Bone marrow (tissue), 2 donors: Measurements from ENCODE around the gene AIDA.
"Not testable (repeated sequence)": the region's sequence is repeated elsewhere in the genome, so short reads cannot be mapped to it uniquely, and the experiment has no call there.

Experiments
- DNase-seq, 2 donors: peaks; one replicate each; lab custom pipeline; 2025; lab: John Stamatoyannopoulos, UW

Gene AIDA

GRCh38 chr1:222711319-222712252, 705 bp downstream of the AIDA start:
- DNase-seq = peak; percentile 43 to 47

DNA sequence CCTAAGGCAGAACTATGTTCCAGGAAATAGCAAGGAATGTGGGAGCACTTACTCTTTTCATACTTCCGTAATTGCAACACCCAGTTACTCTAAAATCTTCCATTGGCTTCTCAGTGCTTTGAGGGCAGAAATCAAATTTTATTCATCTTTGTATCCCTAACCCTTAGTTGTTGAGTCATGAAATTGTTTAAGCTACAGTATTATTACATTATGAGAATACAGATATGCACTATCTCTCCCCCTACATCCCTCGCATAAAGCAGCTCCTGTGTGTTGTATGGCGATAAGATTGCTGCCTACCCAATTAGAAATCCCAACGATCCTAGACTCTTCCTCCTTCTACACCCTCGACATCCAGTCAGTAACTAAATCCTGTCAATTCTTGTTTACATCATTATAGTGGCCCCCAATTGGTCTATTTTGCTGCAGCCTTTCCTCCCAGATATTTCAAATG, 2.6 kb downstream of the AIDA start:
- DNase-seq = no peak

DNA sequence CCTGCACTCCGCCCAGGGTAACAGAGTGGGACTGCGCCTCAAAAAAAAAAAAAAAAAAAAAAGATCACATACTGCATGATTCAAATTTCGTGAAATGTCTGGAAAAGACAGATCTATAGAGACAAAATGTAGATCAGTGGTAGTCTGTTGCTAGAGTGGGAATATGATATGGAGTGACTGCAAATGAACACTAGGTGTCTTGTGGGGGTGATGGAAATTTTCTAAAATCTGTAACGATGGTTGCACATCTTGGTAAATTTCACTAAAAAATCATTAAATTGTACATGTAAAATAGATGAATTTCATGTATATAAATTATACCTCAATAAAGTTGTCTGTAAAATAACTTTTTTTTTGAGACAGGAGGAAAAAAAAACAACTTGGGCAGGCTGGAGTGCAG, 5.5 kb downstream of the AIDA start:
- no peak for DNase-seq

- DNase-seq = no peak
Measured at GRCh38 chr1:222704260-222704659, 8.0 kb downstream of the AIDA start.

DNA sequence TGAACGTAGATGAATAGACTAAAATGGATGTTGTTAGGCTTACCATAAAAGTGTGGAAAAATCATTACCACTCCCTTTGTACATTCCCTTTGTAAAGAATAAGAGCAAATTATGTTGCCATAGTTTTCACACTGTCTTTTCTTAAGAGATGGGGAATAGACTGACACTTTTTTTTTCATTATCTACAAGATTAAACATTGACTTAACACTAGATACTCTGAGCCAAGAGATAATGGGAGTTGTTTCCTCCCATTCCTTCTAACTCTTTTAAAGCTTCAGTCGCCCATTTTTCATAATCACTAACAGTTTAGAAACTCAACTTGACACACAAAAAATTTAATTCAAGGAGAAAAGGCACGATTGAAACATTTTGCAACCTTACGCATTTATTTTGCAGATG, 10.1 kb downstream of the AIDA start:
- no peak for DNase-seq

DNA sequence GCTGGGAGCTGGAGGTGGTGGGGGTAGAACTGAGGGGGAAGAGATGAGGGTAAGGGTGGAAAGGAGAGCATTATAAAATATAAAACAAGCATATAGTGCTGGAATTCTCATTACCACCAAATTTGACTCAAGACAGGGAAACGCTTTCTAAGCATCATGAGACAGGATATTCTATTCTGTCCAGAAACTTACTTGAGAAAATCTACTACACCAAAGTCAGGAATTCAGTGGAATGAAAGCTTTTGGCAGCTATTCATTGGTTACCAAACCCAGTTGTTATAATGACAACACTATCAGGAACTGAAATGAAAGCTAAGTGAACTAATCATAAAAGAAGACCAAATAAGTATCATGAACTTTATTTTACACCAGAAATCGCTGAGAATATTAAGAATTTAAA, 14.5 kb downstream of the AIDA start:
- no peak for DNase-seq

GRCh38 chr1:222697203-222697602, 15.1 kb downstream of the AIDA start:
- no peak for DNase-seq

- no peak for DNase-seq
Measured at GRCh38 chr1:222696741-222697140, 15.6 kb downstream of the AIDA start.

- no peak for DNase-seq
Measured at GRCh38 chr1:222694927-222695326, 17.4 kb downstream of the AIDA start.

GRCh38 chr1:222691016-222691415, 21.3 kb downstream of the AIDA start:
- no peak for DNase-seq

DNA sequence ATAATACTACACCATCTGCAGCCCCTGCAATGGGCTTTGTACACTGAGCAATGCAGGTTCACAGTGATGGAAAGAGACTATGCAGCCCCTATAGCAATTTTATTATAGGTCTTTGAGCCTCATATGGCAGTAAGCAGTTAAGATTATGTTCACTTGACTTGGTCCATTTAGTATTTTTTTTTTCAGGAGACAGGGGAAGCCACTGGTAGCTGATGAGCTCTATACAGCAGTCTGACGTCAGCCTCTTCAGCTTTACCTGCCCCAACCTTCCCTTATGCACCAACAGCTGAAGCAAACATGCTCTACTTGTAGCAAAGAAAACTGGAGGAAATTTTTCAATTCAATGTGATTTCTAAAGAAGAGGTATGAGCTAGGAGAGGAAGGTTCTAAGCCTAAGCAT, 32.2 kb downstream of the AIDA start:
- no peak for DNase-seq

DNA sequence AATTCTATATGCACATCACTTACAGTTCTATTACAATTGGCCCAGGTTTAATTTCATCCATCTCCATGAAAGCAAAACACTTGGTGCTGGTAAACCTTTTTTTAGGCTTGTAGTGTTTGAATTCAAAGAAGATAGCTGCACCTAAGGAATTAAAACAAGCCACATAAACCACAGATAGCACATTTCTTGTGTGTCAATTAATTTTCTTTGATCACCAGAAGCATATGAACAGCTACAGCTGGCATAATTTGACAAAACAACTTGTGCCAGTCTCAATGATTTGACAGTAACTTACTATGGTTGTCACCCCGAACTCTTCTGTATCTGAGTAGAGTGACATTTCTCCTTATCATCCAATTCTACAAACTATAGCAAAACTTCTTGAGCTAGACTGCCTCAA, 42.2 kb downstream of the AIDA start:
- DNase-seq = no peak

GRCh38 chr1:222669107-222669506, 43.2 kb downstream of the AIDA start:
- DNase-seq = not testable (repeated sequence)

DNA sequence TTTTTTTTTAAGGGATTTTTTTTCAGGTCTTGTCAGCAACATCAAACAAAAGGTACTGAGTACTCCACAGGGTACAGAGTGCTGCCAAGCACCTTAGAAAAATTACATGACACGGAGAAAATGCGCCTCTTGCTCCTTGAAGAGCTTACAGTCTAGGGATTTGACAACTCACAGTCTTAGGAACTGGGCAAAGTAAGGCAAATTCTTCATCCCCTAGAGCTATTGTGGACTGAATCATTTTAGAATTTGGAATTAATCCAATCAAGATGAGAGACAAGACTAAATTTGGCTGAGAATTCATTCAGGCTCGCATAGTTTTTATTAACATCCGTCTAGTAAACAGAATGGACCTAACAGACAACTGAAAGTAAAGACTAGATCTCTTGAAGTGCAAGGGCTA, 44.1 kb downstream of the AIDA start:
- DNase-seq = not testable (repeated sequence)

- no peak for DNase-seq
Measured at GRCh38 chr1:222665964-222666363, 46.3 kb downstream of the AIDA start.

DNA sequence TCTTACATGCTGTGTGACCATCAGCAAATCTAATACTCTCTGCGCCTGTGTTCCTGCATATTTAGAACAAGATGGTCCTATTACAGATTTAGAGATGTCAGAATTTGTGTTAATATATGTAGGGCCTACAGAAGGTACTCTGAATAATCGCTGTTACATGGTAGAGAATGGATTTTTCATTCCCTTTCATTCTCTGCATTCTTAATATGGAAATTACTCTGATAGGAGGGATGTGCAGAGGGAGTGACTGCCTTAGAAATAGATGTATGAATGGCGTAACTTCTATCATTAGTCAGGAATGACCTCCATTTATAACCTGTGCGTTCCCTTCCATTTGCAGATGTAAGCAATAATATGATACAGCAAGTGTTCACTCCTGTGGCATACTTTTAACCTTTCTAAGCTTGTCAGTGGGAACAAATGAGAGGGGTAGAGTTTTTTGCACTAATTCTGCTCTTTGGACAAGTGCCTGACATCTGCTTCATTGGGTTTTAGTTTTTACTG, 48.8 kb downstream of the AIDA start:
- no peak for DNase-seq

DNA sequence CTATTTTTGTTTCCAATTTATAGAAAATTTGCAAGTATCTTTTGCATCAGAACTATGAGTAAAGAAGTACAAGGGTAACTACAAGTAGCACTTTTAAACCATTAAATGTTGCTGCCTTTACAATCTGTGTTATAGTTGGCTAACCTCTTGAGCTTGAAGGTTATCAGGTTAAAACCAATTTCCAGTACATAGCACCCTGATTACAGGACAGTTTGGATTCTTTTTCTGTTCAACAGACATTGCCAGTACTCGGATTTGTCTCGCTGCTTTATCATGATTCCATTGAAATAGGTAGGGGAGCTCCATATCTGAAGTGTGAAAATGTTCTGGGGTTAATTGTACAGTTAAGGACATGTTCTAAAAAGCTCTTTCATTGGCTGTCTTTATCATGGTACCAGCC, 54.4 kb downstream of the AIDA start:
- no peak for DNase-seq

- DNase-seq = no peak
Measured at GRCh38 chr1:222656391-222657155, 55.7 kb downstream of the AIDA start.

- peak in 1 of 2 donors; percentile 93 for DNase-seq
Measured at GRCh38 chr1:222654849-222655248, 57.4 kb downstream of the AIDA start.

DNA sequence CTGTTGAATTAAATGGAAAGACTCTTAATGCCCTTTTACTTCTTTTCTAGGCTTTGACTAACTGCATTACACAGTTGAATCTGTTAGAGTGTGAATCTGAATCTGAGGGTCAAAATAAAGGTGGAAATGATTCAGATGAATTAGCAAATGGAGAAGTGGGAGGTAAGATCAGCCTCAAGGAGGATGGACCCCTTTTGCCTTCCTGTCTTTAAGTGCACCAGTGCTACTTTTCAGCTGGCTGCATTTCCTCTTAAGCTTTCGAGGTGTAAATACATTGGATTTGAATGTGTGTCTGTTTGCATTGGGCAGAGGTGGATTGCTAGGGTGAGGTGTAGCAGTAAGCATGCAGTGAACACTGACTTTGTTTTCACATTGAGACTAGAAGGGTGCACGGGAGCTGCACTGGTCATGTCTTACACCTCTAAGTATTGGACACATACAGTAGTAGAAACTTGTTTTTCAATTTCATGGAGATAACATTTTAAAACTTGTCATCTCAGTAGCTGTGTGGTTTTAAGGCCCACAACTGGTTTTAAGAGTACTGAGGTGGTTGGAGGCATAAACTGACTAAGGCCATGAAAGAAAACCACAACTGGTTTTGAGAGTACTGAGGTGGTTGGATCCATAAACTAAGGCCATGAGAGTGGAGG, 59.0 kb downstream of the AIDA start:
- no peak for DNase-seq

GRCh38 chr1:222652676-222653075, 59.6 kb downstream of the AIDA start:
- DNase-seq = no peak

DNA sequence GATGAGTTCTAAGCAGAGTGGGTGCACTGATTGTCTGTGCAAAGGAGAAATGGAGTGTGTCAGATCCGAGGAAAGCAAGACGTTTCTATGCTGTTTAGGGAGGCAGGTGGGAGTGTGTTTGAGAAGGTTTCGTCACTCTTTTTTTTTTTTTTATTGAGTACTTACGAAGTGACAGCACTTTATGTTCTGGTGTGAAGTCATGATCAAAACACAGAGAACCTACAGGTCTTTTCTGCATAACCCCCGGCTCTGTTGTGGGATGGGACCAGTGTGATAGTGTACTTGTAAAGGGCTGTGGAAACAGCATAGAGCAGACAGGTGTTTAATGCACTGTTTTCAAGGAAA, 67.7 kb downstream of the AIDA start:
- DNase-seq = no peak
